HepG2 (cell line): Measurements from ENCODE around the gene HARBI1. TPM values are rescaled to one million over a fixed set of nuclear protein-coding genes. Genes with fewer than 3 reads are reported as not detected.

Experiments
- HOXA7 ChIP-seq: sonication (generic); formaldehyde crosslinking; IDR thresholded peaks from 2 replicates; pipeline ENCODE4 v1.8.1; 2022; ENCODE audit warnings: mild to moderate bottlenecking, missing genetic modification reagents, moderate library complexity
- KDM3A ChIP-seq: IDR thresholded peaks from 2 replicates; pipeline ENCODE4 v1.6.1; 2018; ENCODE audit warnings: low read depth, missing compliant biosample characterization
- KLF6 ChIP-seq: IDR thresholded peaks from 2 replicates; pipeline ENCODE4 v1.8.0; 2016; ENCODE audit warnings: missing biosample characterization, missing genetic modification reagents
- SP5 ChIP-seq: IDR thresholded peaks from 2 replicates; pipeline ENCODE4 v1.6.1; 2016; ENCODE audit warnings: low read depth, borderline replicate concordance
- TBX3 ChIP-seq: fragments of 450-650 bp; IDR thresholded peaks from 2 replicates; pipeline ENCODE4 v1.6.1; 2017; ENCODE audit warnings: antibody characterized with exemption, mild to moderate bottlenecking, inconsistent platforms, borderline replicate concordance
- TMF1 ChIP-seq: sonication (generic); formaldehyde crosslinking; IDR thresholded peaks from 2 replicates; pipeline ENCODE4 v1.8.1; 2022; ENCODE audit warnings: low read depth, missing genetic modification reagents
- ZFP36L2 ChIP-seq: sonication (generic); formaldehyde crosslinking; IDR thresholded peaks from 2 replicates; pipeline ENCODE4 v1.4.0; 2020; ENCODE audit warnings: missing genetic modification reagents
- ZNF225 ChIP-seq: sonication (generic); formaldehyde crosslinking; IDR thresholded peaks from 2 replicates; pipeline ENCODE4 v1.4.0; 2020; ENCODE audit warnings: mild to moderate bottlenecking, missing genetic modification reagents
- ZNF335 ChIP-seq: sonication (generic); formaldehyde crosslinking; IDR thresholded peaks from 2 replicates; pipeline ENCODE4 v1.4.0; 2020; ENCODE audit warnings: missing genetic modification reagents
- ZNF543 ChIP-seq: sonication (generic); formaldehyde crosslinking; IDR thresholded peaks from 2 replicates; pipeline ENCODE4 v1.4.0; 2020; ENCODE audit warnings: mild to moderate bottlenecking, missing genetic modification reagents
- ZNF567 ChIP-seq: sonication (generic); formaldehyde crosslinking; IDR thresholded peaks from 2 replicates; pipeline ENCODE4 v1.8.1; 2023; ENCODE audit warnings: mild to moderate bottlenecking, missing genetic modification reagents, borderline replicate concordance
- ZNF569 ChIP-seq: sonication (generic); formaldehyde crosslinking; IDR thresholded peaks from 2 replicates; pipeline ENCODE4 v1.5.0; 2020; ENCODE audit warnings: mild to moderate bottlenecking, missing genetic modification reagents, moderate library complexity, borderline replicate concordance
- polyA plus RNA-seq, 8 experiments: library from polyadenylated mRNA; depleted of rRNA in 3 of 8; stranded (reverse) in 7 of 8; unstranded in 1 of 8; fragments of >200 nt; fragmentation: Illumina TruSeq in 4 of 8; extraction: Trizol in 4 of 8; gene quantifications; 2 replicates each; pipeline versions ENCODE4 v1.2.1 to v1.2.3, GENCODE V29; 2011 to 2016; ENCODE audit warnings: low read depth in 4 of 8, missing spikeins in 1 of 8, mixed read lengths in 1 of 8; ENCODE audit not compliant: insufficient read depth in 1 of 8
- total RNA-seq, 5 experiments: library from RNA; depleted of rRNA; stranded (reverse); fragments of >200 nt; fragmentation: Illumina TruSeq; extraction: Trizol; gene quantifications; 2 replicates each; pipeline ENCODE4 v1.2.3, GENCODE V29; 2016; ENCODE audit warnings: low read depth in 1 of 5
- TF ChIP-seq, protein P1 (sequence below): fragments of 450-650 bp; IDR thresholded peaks from 2 replicates; pipeline ENCODE4 v1.6.1; 2016
- TF ChIP-seq, protein P2 (sequence below): sonication (generic); formaldehyde crosslinking; IDR thresholded peaks from 2 replicates; pipeline ENCODE4 v1.5.0; 2020; ENCODE audit warnings: missing genetic modification reagents, mild to moderate bottlenecking, borderline replicate concordance
- TF ChIP-seq, protein P3 (sequence below): sonication (generic); formaldehyde crosslinking; IDR thresholded peaks from 2 replicates; pipeline ENCODE4 v1.4.0; 2020; ENCODE audit warnings: missing genetic modification reagents, mild to moderate bottlenecking, borderline replicate concordance
- TF ChIP-seq, protein P4 (sequence below): sonication (generic); formaldehyde crosslinking; IDR thresholded peaks from 2 replicates; pipeline ENCODE4 v1.4.0; 2020; ENCODE audit warnings: mild to moderate bottlenecking, missing genetic modification reagents
- TF ChIP-seq, protein P5 (sequence below): IDR thresholded peaks from 2 replicates; pipeline ENCODE4 v1.6.1; 2012; ENCODE audit warnings: inconsistent platforms
- TF ChIP-seq, protein P6 (sequence below): sonication (generic); formaldehyde crosslinking; IDR thresholded peaks from 2 replicates; pipeline ENCODE4 v1.5.0; 2020; ENCODE audit warnings: mild to moderate bottlenecking, missing genetic modification reagents
- TF ChIP-seq, protein P7 (sequence below): sonication (generic); formaldehyde crosslinking; IDR thresholded peaks from 2 replicates; pipeline ENCODE4 v1.9.0; 2022; ENCODE audit warnings: missing genetic modification reagents, mild to moderate bottlenecking, borderline replicate concordance

The HARBI1 gene
- total and polyA plus RNA-seq, 2 of the 13 experiments (the other 11 are each of a cell fraction or from before 2014, with no cell fraction given) = 2.5 to 4.8 TPM

DNA sequence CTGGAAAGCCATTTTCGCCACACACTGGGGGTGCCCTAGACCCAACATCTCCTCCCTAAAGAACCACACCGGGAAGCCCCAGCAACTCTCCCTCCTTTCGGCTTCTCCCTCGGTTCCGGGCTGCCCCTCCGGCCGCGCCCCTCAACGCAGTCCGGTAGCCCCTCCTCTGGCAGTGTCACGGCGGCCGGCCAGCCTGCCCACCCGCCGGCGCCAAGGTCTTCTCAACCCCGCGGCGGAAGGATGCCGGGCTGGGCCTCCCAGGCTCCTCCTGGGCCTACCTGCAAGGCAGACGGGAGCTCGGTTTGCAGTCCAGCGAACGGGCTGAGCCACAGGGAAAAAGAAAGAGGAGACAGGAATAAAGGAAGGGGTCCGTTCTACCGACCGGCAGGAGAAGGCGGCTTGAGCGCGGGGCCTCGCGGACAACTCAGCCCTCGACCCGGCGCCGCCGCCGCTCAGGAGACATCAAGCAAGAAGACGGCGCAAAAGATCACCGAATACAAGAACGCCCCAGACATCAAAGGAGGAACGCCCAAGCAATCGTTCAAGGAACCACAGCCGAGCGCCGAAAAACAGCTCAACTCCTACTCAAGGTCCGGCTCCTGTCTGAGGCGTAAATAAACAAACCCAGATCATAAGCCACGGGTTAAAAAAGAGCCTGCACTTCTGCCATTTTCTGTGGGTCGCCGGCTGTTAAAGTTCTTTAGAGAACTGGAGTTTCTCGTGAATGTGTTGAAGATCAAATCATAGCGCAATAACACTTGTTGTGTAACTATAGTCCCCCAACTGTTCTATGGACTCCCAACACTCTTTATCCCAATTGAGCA, 23.3 kb downstream of the HARBI1 start, which contains the start of gene AMBRA1 (continued):
- TF ChIP-seq, protein P1, sequence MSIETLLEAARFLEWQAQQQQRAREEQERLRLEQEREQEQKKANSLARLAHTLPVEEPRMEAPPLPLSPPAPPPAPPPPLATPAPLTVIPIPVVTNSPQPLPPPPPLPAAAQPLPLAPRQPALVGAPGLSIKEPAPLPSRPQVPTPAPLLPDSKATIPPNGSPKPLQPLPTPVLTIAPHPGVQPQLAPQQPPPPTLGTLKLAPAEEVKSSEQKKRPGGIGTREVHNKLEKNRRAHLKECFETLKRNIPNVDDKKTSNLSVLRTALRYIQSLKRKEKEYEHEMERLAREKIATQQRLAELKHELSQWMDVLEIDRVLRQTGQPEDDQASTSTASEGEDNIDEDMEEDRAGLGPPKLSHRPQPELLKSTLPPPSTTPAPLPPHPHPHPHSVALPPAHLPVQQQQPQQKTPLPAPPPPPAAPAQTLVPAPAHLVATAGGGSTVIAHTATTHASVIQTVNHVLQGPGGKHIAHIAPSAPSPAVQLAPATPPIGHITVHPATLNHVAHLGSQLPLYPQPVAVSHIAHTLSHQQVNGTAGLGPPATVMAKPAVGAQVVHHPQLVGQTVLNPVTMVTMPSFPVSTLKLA = peak; percentile 61; the same call in 1 of the 2 replicates
- TF ChIP-seq TMF1 (CRISPR knock-in tag) (no peak), TBX3 (no peak), KDM3A (peak; percentile 88; the same call in 1 of the 2 replicates), ZNF569 (0 out of 2 replicates have a peak, but pooled peaks have one; percentile 36), SP5 (CRISPR knock-in tag) (no peak), HOXA7 (no peak), ZNF225 (CRISPR knock-in tag) (peak; percentile 60; the same call in 1 of the 2 replicates), KLF6 (CRISPR knock-in tag) (peak; percentile 69; the same call in 1 of the 2 replicates), ZFP36L2 (0 out of 2 replicates have a peak, but pooled peaks have one; percentile 57), ZNF567 (no peak), ZNF335 (CRISPR knock-in tag) (peak; percentile 71; the same call in 1 of the 2 replicates), ZNF543 (peak; percentile 46; the same call in 1 of the 2 replicates)
- TF ChIP-seq, protein P2, sequence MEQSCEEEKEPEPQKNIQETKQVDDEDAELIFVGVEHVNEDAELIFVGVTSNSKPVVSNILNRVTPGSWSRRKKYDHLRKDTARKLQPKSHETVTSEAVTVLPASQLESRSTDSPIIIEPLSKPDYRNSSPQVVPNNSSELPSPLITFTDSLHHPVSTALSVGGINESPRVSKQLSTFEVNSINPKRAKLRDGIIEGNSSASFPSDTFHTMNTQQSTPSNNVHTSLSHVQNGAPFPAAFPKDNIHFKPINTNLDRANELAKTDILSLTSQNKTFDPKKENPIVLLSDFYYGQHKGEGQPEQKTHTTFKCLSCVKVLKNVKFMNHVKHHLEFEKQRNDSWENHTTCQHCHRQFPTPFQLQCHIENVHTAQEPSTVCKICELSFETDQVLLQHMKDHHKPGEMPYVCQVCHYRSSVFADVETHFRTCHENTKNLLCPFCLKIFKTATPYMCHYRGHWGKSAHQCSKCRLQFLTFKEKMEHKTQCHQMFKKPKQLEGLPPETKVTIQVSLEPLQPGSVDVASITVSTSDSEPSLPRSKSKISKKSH (CRISPR knock-in tag) = peak; percentile 60; the same call in 1 of the 2 replicates
- TF ChIP-seq, protein P3, sequence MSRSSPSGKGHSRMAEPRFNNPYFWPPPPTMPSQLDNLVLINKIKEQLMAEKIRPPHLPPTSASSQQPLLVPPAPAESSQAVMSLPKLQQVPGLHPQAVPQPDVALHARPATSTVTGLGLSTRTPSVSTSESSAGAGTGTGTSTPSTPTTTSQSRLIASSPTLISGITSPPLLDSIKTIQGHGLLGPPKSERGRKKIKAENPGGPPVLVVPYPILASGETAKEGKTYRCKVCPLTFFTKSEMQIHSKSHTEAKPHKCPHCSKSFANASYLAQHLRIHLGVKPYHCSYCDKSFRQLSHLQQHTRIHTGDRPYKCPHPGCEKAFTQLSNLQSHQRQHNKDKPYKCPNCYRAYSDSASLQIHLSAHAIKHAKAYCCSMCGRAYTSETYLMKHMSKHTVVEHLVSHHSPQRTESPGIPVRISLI (CRISPR knock-in tag) = peak; percentile 49; the same call in 1 of the 2 replicates
- TF ChIP-seq, protein P4, sequence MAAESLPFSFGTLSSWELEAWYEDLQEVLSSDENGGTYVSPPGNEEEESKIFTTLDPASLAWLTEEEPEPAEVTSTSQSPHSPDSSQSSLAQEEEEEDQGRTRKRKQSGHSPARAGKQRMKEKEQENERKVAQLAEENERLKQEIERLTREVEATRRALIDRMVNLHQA (CRISPR knock-in tag) = no peak; the same call in 1 of the 2 replicates
- TF ChIP-seq, protein P5, sequence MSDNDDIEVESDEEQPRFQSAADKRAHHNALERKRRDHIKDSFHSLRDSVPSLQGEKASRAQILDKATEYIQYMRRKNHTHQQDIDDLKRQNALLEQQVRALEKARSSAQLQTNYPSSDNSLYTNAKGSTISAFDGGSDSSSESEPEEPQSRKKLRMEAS = peak; percentile 64
- TF ChIP-seq, protein P6, sequence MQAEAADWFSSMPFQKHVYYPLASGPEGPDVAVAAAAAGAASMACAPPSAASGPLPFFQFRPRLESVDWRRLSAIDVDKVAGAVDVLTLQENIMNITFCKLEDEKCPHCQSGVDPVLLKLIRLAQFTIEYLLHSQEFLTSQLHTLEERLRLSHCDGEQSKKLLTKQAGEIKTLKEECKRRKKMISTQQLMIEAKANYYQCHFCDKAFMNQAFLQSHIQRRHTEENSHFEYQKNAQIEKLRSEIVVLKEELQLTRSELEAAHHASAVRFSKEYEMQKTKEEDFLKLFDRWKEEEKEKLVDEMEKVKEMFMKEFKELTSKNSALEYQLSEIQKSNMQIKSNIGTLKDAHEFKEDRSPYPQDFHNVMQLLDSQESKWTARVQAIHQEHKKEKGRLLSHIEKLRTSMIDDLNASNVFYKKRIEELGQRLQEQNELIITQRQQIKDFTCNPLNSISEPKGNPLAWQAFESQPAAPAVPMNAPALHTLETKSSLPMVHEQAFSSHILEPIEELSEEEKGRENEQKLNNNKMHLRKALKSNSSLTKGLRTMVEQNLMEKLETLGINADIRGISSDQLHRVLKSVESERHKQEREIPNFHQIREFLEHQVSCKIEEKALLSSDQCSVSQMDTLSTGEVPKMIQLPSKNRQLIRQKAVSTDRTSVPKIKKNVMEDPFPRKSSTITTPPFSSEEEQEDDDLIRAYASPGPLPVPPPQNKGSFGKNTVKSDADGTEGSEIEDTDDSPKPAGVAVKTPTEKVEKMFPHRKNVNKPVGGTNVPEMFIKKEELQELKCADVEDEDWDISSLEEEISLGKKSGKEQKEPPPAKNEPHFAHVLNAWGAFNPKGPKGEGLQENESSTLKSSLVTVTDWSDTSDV (CRISPR knock-in tag) = no peak
- TF ChIP-seq, protein P7, sequence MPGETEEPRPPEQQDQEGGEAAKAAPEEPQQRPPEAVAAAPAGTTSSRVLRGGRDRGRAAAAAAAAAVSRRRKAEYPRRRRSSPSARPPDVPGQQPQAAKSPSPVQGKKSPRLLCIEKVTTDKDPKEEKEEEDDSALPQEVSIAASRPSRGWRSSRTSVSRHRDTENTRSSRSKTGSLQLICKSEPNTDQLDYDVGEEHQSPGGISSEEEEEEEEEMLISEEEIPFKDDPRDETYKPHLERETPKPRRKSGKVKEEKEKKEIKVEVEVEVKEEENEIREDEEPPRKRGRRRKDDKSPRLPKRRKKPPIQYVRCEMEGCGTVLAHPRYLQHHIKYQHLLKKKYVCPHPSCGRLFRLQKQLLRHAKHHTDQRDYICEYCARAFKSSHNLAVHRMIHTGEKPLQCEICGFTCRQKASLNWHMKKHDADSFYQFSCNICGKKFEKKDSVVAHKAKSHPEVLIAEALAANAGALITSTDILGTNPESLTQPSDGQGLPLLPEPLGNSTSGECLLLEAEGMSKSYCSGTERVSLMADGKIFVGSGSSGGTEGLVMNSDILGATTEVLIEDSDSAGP (CRISPR knock-in tag) = peak; percentile 83
